T-cell (primary cell): ENCODE measurements around the gene EFNA2. TPM values are rescaled to one million over a fixed set of nuclear protein-coding genes. Genes with fewer than 3 reads are reported as not detected.
A peak's percentile ranks its signal among the peaks of the same experiment; 100 is the strongest.
"Not testable (repeated sequence)": the region's sequence is repeated elsewhere in the genome, so short reads cannot be mapped to it uniquely, and the experiment has no call there.

ENCODE experiments used
- ATAC-seq, 4 experiments: fragments of 200-7000 bp in 3 of 4; fragments of 150-1000 bp in 1 of 4; cut with Tn5 transposase; replicated peaks in 1 of 4; 1 replicate in 3 of 4; 2 replicates in 1 of 4; pipeline ENCODE4 v1.10.0; 2021; ENCODE audit warnings: moderate library complexity in 3 of 4, mild to moderate bottlenecking in 2 of 4, moderate number of reproducible peaks in 1 of 4
- CTCF ChIA-PET, 2 donors: fragments of 300-600 bp; sonication (Branson Sonifier 250); formaldehyde crosslinking; loops; one replicate each; lab custom pipeline; 2022; ENCODE audit warnings: antibody characterized with exemption in 2 of 2; lab: Charles Lee
- POLR2A ChIA-PET, 2 donors: fragments of 300-600 bp; sonication (Branson Sonifier 250); formaldehyde crosslinking; loops; one replicate each; lab custom pipeline; 2022; ENCODE audit warnings: antibody characterized with exemption in 2 of 2; lab: Charles Lee
- DNase-seq, 35 experiments: peaks; one replicate each; pipeline versions ENCODE4 v3.0.0 to v3.0.0-alpha.2; 2013 to 2023
- H3K27ac ChIP-seq: one replicate; pipeline ENCODE4 v1.5.1; 2013; ENCODE audit warnings: low read length
- H3K27me3 ChIP-seq, 2 experiments: replicated peaks in 1 of 2; 1 replicate in 1 of 2; 2 replicates in 1 of 2; pipeline versions ENCODE4 v1.6.1 to v1.7.0; 2013; ENCODE audit warnings: low read length in 1 of 2, mixed read lengths in 1 of 2; ENCODE audit not compliant: control insufficient read depth in 2 of 2, insufficient read depth in 2 of 2; ENCODE audit errors: extremely low read depth in 1 of 2
- H3K36me3 ChIP-seq, 2 donors: 1 replicate in 1 of 2; 2 replicates in 1 of 2; pipeline versions ENCODE4 v1.6.1 to v1.7.0; 2013; ENCODE audit warnings: low read length in 1 of 2; ENCODE audit not compliant: control insufficient read depth in 2 of 2, insufficient read depth in 1 of 2; ENCODE audit errors: extremely low read depth in 1 of 2
- H3K4me1 ChIP-seq, 2 experiments: 1 replicate in 1 of 2; 2 replicates in 1 of 2; pipeline versions ENCODE4 v1.6.1 to v1.7.0; 2013; ENCODE audit warnings: low read length in 2 of 2, mixed read lengths in 1 of 2; ENCODE audit not compliant: insufficient read depth in 2 of 2, control insufficient read depth in 1 of 2; ENCODE audit errors: extremely low read depth in 1 of 2
- H3K4me3 ChIP-seq, 2 donors: 1 replicate in 1 of 2; 2 replicates in 1 of 2; pipeline versions ENCODE4 v1.5.1 to v1.7.0; 2013; ENCODE audit warnings: mild to moderate bottlenecking in 2 of 2, low read length in 1 of 2, moderate library complexity in 1 of 2; ENCODE audit not compliant: control insufficient read depth in 1 of 2; ENCODE audit errors: extremely low read depth in 1 of 2
- H3K9me3 ChIP-seq: 2 replicates; pipeline ENCODE4 v1.7.0; 2013
- H3K27ac Mint-ChIP-seq, 2 donors: one replicate each; pipeline ENCODE4 v1.8.0; 2020 to 2021; ENCODE audit warnings: mild to moderate bottlenecking in 2 of 2, mixed read lengths in 2 of 2
- H3K27me3 Mint-ChIP-seq, 2 donors: one replicate each; pipeline ENCODE4 v1.8.0; 2021 to 2022; ENCODE audit warnings: mixed read lengths in 2 of 2
- H3K36me3 Mint-ChIP-seq: one replicate; pipeline ENCODE4 v1.8.0; 2021; ENCODE audit warnings: mixed read lengths
- H3K4me1 Mint-ChIP-seq, 3 donors: one replicate each; pipeline ENCODE4 v1.8.0; 2020 to 2022; ENCODE audit warnings: mixed read lengths in 3 of 3, mild to moderate bottlenecking in 1 of 3
- H3K4me3 Mint-ChIP-seq, 3 donors: one replicate each; pipeline ENCODE4 v1.8.0; 2020 to 2022; ENCODE audit warnings: mild to moderate bottlenecking in 3 of 3, mixed read lengths in 3 of 3, moderate library complexity in 3 of 3
- H3K9me3 Mint-ChIP-seq, 3 donors: one replicate each; pipeline ENCODE4 v1.8.0; 2020 to 2022; ENCODE audit warnings: mixed read lengths in 3 of 3
- WGBS: methylation state at CpG from one replicate; pipeline ENCODE4 v1.1.5; 2013; ENCODE audit warnings: missing lambda C conversion rate; ENCODE audit not compliant: insufficient coverage; 5-methylcytosine and 5-hydroxymethylcytosine counted together
- total RNA-seq, 35 experiments: library from RNA in 6 of 35; stranded (reverse) in 6 of 35; fragments of 120-200 nt in 1 of 35; gene quantifications; one replicate each; pipeline versions ENCODE4 v1.2.1 to v1.2.4 and lab custom pipeline; 2013 to 2026

Gene EFNA2
- total RNA-seq, 5 donors from 2014 or later (not counting 1 experiment from before 2014, with no cell fraction given) = 0.38 TPM; not detected in 4

DNA sequence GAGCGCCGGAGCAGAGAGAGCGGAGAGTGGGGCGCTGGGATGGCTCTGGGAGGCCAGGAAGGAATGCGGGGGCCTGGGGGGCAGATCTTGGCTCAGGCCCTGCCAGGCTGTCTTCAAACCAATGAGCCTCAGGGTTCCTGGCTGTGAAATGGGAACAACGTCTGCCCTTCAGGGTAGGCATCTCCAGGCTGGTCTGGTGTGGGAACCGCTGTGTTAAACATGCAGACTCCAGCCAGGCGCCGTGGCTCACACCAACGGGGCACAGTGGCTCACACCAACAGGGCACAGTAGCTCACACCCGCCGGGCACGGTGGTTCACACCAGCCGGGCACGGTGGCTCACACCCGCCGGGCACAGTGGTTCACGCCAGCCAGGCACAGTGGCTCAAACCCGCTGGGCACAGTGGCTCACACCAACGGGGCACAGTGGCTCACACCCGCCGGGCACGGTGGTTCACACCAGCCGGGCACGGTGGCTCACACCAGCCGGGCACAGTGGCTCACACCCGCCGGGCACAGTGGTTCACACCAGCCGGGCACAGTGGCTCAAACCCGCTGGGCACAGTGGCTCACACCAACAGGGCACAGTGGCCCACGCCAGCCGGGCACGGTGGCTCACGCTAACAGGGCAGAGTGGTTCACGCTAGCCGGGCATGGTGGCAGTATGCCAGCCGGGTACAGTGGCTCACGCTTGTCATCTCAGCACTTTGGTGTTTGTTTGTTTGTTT is 40.1 kb downstream of the EFNA2 start:
- Histone ChIP-seq H3K4me3 (peak overlapping the region in 1 of 2 donors; percentile 17), H3K4me1 (peaks cover 0 to 11% of the 10 kb centered on the region in 2 experiments), H3K36me3 (no peaks in the 10 kb centered on the region), H3K9me3 (no peaks in the 10 kb centered on the region), H3K27ac (no peak overlapping the region), H3K27me3 (peaks cover 6 to 70% of the 10 kb centered on the region in 2 experiments)
- CTCF ChIA-PET = interaction anchor here in 1 of 2 donors (0.5 kb wide), 1 partner anchor 407 kb away, joined by 7 read pairs; no protein-coding TSS in a partner anchor
- POLR2A ChIA-PET = no interaction called here
- Mint-ChIP-seq H3K27ac (no peak overlapping the region), H3K27me3 (peaks cover 21 to 40% of the 10 kb centered on the region in 2 donors), H3K4me1 (peaks cover 2 to 13% (median 5%) of the 10 kb centered on the region in 3 donors), H3K9me3 (no peaks in the 10 kb centered on the region), H3K4me3 (peak overlapping the region in 1 of 3 donors; percentile 55), H3K36me3 (no peaks in the 10 kb centered on the region)
- WGBS = 83% methylated on average over 37 of the region's 38 CpGs
- DNase-seq = no peak
- no peak for ATAC-seq

DNA sequence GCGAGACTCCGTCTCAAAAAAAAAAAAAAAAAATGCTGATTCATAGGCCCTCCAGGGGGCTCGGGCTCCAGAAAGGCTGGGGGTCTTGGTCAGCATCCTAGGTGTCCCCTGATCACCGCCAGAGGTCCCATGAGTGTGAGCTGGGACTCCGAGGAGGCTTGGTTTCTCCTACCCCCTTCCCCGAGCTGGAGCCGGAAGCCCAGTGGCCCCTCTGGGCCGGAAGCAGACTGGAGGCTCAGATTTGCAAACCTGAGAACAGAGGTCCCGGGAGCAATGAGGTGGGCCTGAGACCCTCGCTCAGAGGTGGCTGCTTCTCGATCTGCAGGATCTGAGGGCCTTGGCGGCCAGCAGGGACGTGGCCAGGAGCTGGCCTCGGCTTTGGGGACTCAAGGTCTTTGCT is 41.5 kb downstream of the EFNA2 start:
- Histone ChIP-seq H3K36me3 (no peaks in the 10 kb centered on the region), H3K27me3 (peaks cover 6 to 68% of the 10 kb centered on the region in 2 experiments), H3K27ac (no peak overlapping the region), H3K4me3 (no peak overlapping the region), H3K9me3 (no peaks in the 10 kb centered on the region), H3K4me1 (peaks cover 0 to 11% of the 10 kb centered on the region in 2 experiments)
- ATAC-seq (no peak), DNase-seq (no peak)
- H3K36me3 Mint-ChIP-seq = no peaks in the 10 kb centered on the region
- no peak overlapping the region for H3K27ac Mint-ChIP-seq
- H3K4me3 Mint-ChIP-seq = peak overlapping the region in 1 of 3 donors; percentile 1
- ChIA-PET CTCF (interaction anchor here in 1 of 2 donors (0.5 kb wide), 1 partner anchor 20 kb away, joined by 3 read pairs; no protein-coding TSS in a partner anchor), POLR2A (no interaction called here)
- H3K27me3 Mint-ChIP-seq = peaks cover 17 to 40% of the 10 kb centered on the region in 2 donors
- WGBS = 56% methylated on average over 8 of the region's 14 CpGs
- no peaks in the 10 kb centered on the region for H3K9me3 Mint-ChIP-seq
- H3K4me1 Mint-ChIP-seq = peaks cover 2 to 13% (median 5%) of the 10 kb centered on the region in 3 donors

DNA sequence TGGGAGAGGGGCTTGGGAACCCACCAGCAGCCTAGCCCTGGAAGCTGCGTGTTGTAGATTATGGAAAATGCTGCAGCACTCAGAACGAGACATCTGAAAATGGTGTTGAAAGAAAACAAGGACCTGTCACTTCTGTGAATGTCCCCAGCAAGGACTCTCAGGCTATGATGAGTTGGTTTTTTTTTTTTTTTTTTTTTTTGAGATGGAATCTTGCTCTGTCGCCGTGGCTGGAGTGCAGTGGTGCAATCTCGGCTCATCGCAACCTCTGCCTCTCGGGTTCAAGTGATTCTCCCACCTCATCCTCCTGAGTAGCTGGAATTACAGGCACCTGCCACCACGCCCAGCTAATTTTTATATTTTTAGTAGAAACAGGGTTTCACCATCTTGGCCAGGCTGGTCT is 46.5 kb downstream of the EFNA2 start:
- H3K27ac Mint-ChIP-seq, H3K27ac ChIP-seq, H3K9me3 ChIP-seq, H3K4me1 Mint-ChIP-seq, H3K4me3 ChIP-seq, H3K36me3 ChIP-seq, CTCF ChIA-PET, POLR2A ChIA-PET, DNase-seq, H3K4me3 Mint-ChIP-seq, ATAC-seq, H3K36me3 Mint-ChIP-seq, H3K9me3 Mint-ChIP-seq, H3K4me1 ChIP-seq: not testable (repeated sequence)
- peaks cover 3 to 14% of the 10 kb centered on the region in 2 donors for H3K27me3 Mint-ChIP-seq
- H3K27me3 ChIP-seq = peaks cover 0 to 18% of the 10 kb centered on the region in 2 experiments
- 86% methylated on average over 2 of the region's 8 CpGs for WGBS

DNA sequence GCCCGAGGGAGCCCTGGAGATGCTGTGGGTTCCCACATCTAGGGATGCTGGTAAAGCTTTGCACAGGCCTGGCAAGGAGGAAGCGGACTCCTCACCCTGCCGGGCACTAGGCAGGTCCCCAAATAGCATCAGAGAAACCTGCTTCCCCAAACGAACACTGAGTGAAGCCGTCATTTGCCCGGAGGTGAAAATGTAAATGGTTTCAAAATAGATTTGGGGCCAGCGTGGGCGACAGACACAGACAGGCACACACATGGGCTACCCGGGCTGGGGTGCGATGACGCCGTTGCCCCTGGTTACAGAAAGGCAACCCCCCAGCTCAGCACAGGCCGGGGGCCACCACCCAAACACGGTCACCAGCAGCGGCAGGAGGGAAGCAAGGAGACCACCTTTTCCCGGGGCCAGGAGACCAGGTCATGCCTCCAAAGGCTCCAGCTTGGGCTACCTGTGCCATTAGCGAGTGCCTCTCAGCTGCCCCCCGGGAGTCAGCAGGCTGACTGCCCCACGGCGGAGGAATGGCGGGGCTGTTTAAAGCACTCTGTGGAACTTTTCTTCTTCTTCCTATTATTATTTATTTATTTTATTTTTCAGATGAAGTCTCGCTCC is 50.5 kb downstream of the EFNA2 start:
- Histone ChIP-seq H3K36me3 (no peaks in the 10 kb centered on the region), H3K27me3 (peaks cover 0 to 32% of the 10 kb centered on the region in 2 experiments), H3K27ac (no peak overlapping the region), H3K9me3 (no peaks in the 10 kb centered on the region), H3K4me3 (no peak overlapping the region), H3K4me1 (no peaks in the 10 kb centered on the region)
- H3K27me3 Mint-ChIP-seq = peaks cover 3 to 16% of the 10 kb centered on the region in 2 donors
- no peak for DNase-seq
- H3K4me3 Mint-ChIP-seq = no peak overlapping the region
- H3K4me1 Mint-ChIP-seq = no peaks in the 10 kb centered on the region
- ATAC-seq = no peak
- no peak overlapping the region for H3K27ac Mint-ChIP-seq
- ChIA-PET CTCF (no interaction called here), POLR2A (no interaction called here)
- no peaks in the 10 kb centered on the region for H3K9me3 Mint-ChIP-seq
- no peaks in the 10 kb centered on the region for H3K36me3 Mint-ChIP-seq
- 82% methylated on average over 13 of the region's 22 CpGs for WGBS

DNA sequence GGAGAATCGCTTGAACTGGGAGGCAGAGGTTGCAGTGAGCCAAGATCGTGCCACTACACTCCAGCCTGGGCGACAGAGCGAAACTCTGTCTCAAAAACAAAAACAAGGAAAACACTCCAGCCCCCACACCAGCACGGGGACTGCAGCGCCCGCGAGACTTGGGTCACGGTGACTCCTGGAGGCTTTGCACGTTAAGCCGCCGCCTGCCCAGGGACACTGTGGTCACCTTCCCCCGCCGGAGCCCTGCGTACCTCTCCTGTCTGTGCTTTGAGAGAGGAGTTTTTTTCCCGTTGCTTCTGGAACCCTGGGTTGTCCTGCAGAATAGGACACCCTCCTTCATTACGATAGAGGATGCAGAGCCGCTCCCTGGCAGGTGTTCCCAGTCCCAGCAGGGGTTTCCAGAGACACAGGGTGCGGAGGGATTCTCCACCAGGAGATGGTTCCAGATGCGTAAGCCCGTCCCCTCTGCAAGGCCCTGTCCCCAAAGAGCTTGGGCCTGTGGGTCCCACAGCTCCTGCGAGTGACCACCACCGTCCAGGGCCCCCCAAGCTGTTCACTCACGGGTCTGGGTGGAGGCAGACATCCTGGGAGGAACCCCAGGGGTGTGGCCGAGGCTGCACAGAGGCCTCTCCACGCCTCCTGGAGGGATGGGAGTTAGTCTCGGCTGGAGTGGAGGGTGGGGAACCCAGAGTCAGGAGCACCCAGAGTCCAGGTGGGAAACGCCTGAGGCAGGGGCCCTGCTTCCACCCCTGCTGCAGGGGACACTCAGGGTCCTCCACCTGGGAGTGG is 55.2 kb downstream of the EFNA2 start:
- Histone ChIP-seq H3K36me3 (no peaks in the 10 kb centered on the region), H3K4me1 (no peaks in the 10 kb centered on the region), H3K9me3 (no peaks in the 10 kb centered on the region), H3K27ac (no peak overlapping the region), H3K4me3 (no peak overlapping the region), H3K27me3 (peaks cover 0 to 23% of the 10 kb centered on the region in 2 experiments)
- H3K4me3 Mint-ChIP-seq = no peak overlapping the region
- POLR2A ChIA-PET = no interaction called here
- no peaks in the 10 kb centered on the region for H3K9me3 Mint-ChIP-seq
- WGBS = 79% methylated on average over 17 of the region's 28 CpGs
- H3K27me3 Mint-ChIP-seq = peaks cover 3 to 10% of the 10 kb centered on the region in 2 donors
- peaks cover 3 to 9% (median 6%) of the 10 kb centered on the region in 3 donors for H3K4me1 Mint-ChIP-seq
- CTCF ChIA-PET = no interaction called here
- H3K36me3 Mint-ChIP-seq = no peaks in the 10 kb centered on the region
- ATAC-seq (no peak), DNase-seq (no peak)
- no peak overlapping the region for H3K27ac Mint-ChIP-seq

DNA sequence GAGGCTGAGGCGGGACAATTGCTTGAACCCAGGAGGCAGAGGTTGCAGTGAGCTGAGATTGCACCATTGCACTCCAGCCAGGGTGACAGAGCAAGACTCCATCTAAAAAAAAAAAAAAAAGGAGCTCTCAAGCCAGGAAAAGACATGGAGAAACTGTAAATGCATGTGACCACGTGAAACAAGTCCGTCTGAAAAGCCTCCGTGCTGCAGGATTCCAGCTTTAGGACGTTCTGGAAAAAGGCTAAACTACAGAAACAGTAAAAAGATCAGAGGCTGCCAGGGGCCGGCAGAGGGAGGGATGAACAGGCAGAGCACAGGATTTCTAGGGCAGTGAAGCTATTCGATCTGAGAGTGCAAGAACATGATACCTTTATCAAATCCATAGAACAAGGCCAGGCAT is 57.4 kb downstream of the EFNA2 start:
- H3K27ac Mint-ChIP-seq = no peak overlapping the region
- CTCF ChIA-PET = interaction anchor here in 1 of 2 donors (0.7 kb wide), 1 partner anchor 433 kb away, joined by 5 read pairs; no protein-coding TSS in a partner anchor
- H3K4me1 ChIP-seq = no peaks in the 10 kb centered on the region
- peaks cover 0 to 20% of the 10 kb centered on the region in 2 experiments for H3K27me3 ChIP-seq
- H3K4me1 Mint-ChIP-seq = peaks cover 3 to 9% (median 6%) of the 10 kb centered on the region in 3 donors
- no peaks in the 10 kb centered on the region for H3K9me3 Mint-ChIP-seq
- ATAC-seq = no peak
- H3K9me3 ChIP-seq = no peaks in the 10 kb centered on the region
- 77% methylated on average over 6 of the region's 7 CpGs for WGBS
- POLR2A ChIA-PET = no interaction called here
- H3K27me3 Mint-ChIP-seq = peaks cover 2 to 8% of the 10 kb centered on the region in 2 donors
- H3K4me3 ChIP-seq = no peak overlapping the region
- no peaks in the 10 kb centered on the region for H3K36me3 Mint-ChIP-seq
- H3K4me3 Mint-ChIP-seq = no peak overlapping the region
- H3K27ac ChIP-seq = no peak overlapping the region
- DNase-seq = no peak
- H3K36me3 ChIP-seq = no peaks in the 10 kb centered on the region
